Transverse colon (tissue), 4 donors: ENCODE measurements around the gene PAX8.

Experiments
- EP300 ChIP-seq: sonication (generic); formaldehyde crosslinking; IDR thresholded peaks from one replicate; pipeline ENCODE4 v1.6.1; 2017; ENCODE audit warnings: antibody characterized with exemption, low read depth
- POLR2AphosphoS5 ChIP-seq, 3 donors: sonication (generic); formaldehyde crosslinking; IDR thresholded peaks; one replicate each; pipeline ENCODE4 v1.6.1; 2016; ENCODE audit warnings: antibody characterized with exemption in 3 of 3
- TF ChIP-seq, protein P1 (sequence below), 5 experiments: fragments of 200-600 bp in 3 of 5; fragments of 450-650 bp in 2 of 5; sonication (generic) in 3 of 5; IDR thresholded peaks; 1 replicate in 2 of 5; 2 replicates in 3 of 5; pipeline ENCODE4 v1.5.1; 2016 to 2017; ENCODE audit warnings: antibody characterized with exemption in 5 of 5, inconsistent platforms in 3 of 5, mild to moderate bottlenecking in 2 of 5, moderate library complexity in 1 of 5

DNA sequence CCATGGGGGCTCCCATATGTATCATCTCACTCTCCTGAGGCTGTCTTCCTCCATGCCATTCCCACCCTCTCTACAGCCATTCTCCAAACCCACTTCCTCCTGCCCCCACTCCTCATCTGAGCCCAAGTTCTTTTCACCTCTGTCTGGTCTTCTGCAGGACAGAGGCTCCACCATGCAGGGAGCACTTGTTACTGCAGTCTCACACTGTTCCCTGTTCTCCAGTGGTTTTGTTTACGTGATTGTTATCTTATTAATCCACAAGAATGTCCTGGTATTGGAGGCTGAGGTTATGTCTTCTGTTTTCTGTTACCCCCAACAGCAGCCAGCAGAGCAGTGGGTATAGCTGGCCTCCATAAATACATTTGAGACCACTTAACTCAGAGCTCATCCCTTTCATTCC lies 51.4 kb downstream of the PAX8 start:
- TF ChIP-seq, protein P1, sequence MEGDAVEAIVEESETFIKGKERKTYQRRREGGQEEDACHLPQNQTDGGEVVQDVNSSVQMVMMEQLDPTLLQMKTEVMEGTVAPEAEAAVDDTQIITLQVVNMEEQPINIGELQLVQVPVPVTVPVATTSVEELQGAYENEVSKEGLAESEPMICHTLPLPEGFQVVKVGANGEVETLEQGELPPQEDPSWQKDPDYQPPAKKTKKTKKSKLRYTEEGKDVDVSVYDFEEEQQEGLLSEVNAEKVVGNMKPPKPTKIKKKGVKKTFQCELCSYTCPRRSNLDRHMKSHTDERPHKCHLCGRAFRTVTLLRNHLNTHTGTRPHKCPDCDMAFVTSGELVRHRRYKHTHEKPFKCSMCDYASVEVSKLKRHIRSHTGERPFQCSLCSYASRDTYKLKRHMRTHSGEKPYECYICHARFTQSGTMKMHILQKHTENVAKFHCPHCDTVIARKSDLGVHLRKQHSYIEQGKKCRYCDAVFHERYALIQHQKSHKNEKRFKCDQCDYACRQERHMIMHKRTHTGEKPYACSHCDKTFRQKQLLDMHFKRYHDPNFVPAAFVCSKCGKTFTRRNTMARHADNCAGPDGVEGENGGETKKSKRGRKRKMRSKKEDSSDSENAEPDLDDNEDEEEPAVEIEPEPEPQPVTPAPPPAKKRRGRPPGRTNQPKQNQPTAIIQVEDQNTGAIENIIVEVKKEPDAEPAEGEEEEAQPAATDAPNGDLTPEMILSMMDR (IDR thresholded peaks at IDR 0.05): no peak
- TF ChIP-seq EP300 (no peak), POLR2AphosphoS5 (IDR thresholded peaks at IDR 0.05) (no peak)
